Astrocyte (in vitro differentiated cells and primary cell): Measurements from ENCODE around the gene CAPS2.

Source experiments
- CTCF ChIP-seq: IDR thresholded peaks from 2 replicates; pipeline ENCODE4 v1.5.1; 2011; ENCODE audit warnings: low read depth, mild to moderate bottlenecking, inconsistent platforms, low read length, moderate library complexity; ENCODE audit not compliant: insufficient read depth
- EZH2 ChIP-seq: IDR thresholded peaks from 2 replicates; pipeline ENCODE4 v1.6.1; 2012; ENCODE audit warnings: mild to moderate bottlenecking, low read length, inconsistent platforms; ENCODE audit not compliant: insufficient read depth

GRCh38 chr12:75257510-75257909, 72.6 kb downstream of the CAPS2 start:
- TF ChIP-seq CTCF (no peak), EZH2 (no peak)
